Activated naive CD8-positive, alpha-beta T cell treated with anti-CD3 and anti-CD28 coated beads, Interleukin-2, amount 10 ng/mL, durations not matched to agents 7 days and 5 days (primary cell): ENCODE measurements around the gene OST4. TPM values are rescaled to one million over a fixed set of nuclear protein-coding genes. Genes with fewer than 3 reads are reported as not detected.
"Not testable (repeated sequence)": the region's sequence is repeated elsewhere in the genome, so short reads cannot be mapped to it uniquely, and the experiment has no call there.

Experiments used
- ATAC-seq: fragments of 150-1000 bp; cut with Tn5 transposase; one replicate; pipeline ENCODE4 v1.10.0; 2021; ENCODE audit warnings: low read depth, moderate library complexity
- POLR2A ChIA-PET: fragments of 350-600 bp; sonication (Branson Sonifier 250); formaldehyde crosslinking; loops from one replicate; lab custom pipeline; 2021; ENCODE audit warnings: antibody characterized with exemption; lab: Charles Lee
- DNase-seq: peaks from one replicate; pipeline ENCODE4 v3.0.0; 2021
- H3K27ac Mint-ChIP-seq: one replicate; pipeline ENCODE4 v1.8.0; 2022; ENCODE audit warnings: mild to moderate bottlenecking, mixed read lengths
- H3K27me3 Mint-ChIP-seq: one replicate; pipeline ENCODE4 v1.8.0; 2022; ENCODE audit warnings: mild to moderate bottlenecking, moderate library complexity, mixed read lengths
- H3K36me3 Mint-ChIP-seq: one replicate; pipeline ENCODE4 v1.8.0; 2021; ENCODE audit warnings: mild to moderate bottlenecking, mixed read lengths
- H3K4me1 Mint-ChIP-seq: one replicate; pipeline ENCODE4 v1.8.0; 2021; ENCODE audit warnings: mixed read lengths
- H3K4me3 Mint-ChIP-seq: one replicate; pipeline ENCODE4 v1.8.0; 2022; ENCODE audit warnings: mild to moderate bottlenecking, moderate library complexity, mixed read lengths
- H3K9me3 Mint-ChIP-seq: one replicate; pipeline ENCODE4 v1.8.0; 2021; ENCODE audit warnings: mixed read lengths
- total RNA-seq, 2 experiments: library from RNA; stranded (reverse); gene quantifications; one replicate each; pipeline ENCODE4 v1.2.3, GENCODE V29; 2021

The OST4 gene
- total RNA-seq, 2 experiments from 2014 or later, result 302 to 325 TPM

DNA sequence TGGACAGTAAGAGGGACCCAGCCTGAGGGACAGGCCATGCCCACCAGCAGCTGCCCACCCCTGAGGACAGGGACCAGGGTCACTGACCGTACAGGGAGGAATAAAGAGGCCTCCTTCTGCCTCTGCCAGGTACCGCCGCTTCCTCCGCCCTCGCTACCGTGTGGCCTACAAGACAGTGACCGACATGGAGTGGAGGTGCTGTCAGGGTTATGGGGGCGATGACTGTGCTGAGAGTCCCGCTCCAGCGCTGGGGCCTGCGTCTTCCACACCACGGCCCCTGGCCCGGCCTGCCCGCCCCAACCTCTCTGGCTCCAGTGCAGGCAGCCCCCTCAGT, 9.1 kb upstream of the OST4 start:
- Mint-ChIP-seq H3K4me3 (peak overlapping the region; percentile 82), H3K4me1 (peaks cover 39% of the 10 kb centered on the region), H3K9me3 (no peaks in the 10 kb centered on the region), H3K27me3 (no peaks in the 10 kb centered on the region), H3K36me3 (no peaks in the 10 kb centered on the region), H3K27ac (peak overlapping the region; percentile 98)
- DNase-seq (no peak), ATAC-seq (no peak)
- POLR2A ChIA-PET, result interaction anchor here (0.7 to 10.4 kb wide), 7 partner anchors 8 to 1328 kb away, joined by 3 to 113 read pairs (median 4); partner anchors contain the start of genes AGBL5 and OST4

DNA sequence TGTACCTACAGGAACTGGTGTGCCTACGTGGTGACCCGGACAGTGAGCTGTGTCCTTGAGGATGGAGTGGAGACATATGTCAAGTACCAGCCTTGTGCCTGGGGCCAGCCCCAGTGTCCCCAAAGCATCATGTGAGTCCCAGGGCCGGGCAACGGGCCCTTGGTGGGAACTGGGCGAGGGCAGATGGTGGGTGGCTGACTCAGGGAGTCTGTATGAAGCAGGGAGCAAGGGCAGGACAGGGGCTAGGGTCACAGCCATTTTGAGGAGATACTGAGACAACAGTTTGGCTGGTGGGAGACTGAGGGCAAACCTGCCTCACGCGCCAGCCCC, 8.7 kb upstream of the OST4 start:
- Mint-ChIP-seq H3K27me3 (no peaks in the 10 kb centered on the region), H3K9me3 (no peaks in the 10 kb centered on the region), H3K27ac (peak overlapping the region; percentile 56), H3K36me3 (no peaks in the 10 kb centered on the region), H3K4me3 (peak overlapping the region; percentile 35), H3K4me1 (peaks cover 39% of the 10 kb centered on the region)
- no peak for DNase-seq
- no peak for ATAC-seq
- POLR2A ChIA-PET, result interaction anchor here (10.4 kb wide), 1 partner anchor 7 kb away, joined by 113 read pairs; the partner anchor contains the start of gene OST4

DNA sequence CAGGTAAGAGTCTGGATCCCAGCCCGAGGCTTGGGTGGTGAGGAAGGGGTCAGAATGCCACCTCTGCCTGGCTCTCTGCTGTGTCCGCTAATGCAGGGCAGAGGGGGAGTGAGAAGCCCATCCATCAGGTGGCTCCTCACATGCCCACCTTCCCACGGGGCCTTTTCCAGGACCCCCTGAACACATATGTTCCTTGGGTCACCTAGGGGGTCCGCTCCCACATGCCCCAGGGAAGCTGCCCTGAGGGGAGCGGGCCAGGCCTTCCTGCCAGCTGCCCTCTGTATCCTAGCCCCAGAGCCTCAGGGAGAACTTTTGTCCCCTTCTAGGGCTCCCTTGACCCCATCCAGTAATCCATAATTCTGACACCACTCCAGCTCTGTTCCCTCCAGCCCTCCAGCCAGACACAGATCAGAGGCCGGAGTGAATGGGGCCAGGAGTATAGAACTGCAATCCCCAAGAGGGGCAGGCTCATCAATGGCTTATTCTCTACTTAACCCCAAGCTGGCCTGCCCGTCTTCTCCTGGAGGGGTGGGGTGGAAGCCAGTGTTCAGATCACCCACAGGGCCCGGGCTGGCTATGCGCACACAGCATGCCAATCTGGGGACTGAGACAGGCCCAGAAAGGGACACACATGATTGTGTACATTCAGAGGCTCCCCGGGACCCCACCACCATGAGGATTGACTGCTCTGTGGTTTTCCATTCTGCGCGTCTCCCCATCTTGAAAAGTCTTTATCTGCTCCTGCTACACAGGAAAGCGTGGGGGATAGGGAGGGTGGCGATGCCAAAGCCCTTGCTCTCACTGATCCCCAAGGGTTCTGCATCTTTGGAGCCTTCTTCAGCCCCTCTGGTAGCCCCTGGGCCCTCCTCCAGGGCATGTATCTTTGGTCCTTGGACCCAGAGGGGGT, 8.0 kb upstream of the OST4 start:
- DNase-seq, result no peak
- H3K36me3 Mint-ChIP-seq, result no peaks in the 10 kb centered on the region
- H3K4me1 Mint-ChIP-seq, result peaks cover 41% of the 10 kb centered on the region
- H3K27me3 Mint-ChIP-seq, result no peaks in the 10 kb centered on the region
- H3K4me3 Mint-ChIP-seq, result no peak overlapping the region
- no peak for ATAC-seq
- POLR2A ChIA-PET, result interaction anchor here (10.4 kb wide), 1 partner anchor 6 kb away, joined by 113 read pairs; the partner anchor contains the start of gene OST4
- peak overlapping the region; percentile 56 for H3K27ac Mint-ChIP-seq
- H3K9me3 Mint-ChIP-seq, result no peaks in the 10 kb centered on the region

DNA sequence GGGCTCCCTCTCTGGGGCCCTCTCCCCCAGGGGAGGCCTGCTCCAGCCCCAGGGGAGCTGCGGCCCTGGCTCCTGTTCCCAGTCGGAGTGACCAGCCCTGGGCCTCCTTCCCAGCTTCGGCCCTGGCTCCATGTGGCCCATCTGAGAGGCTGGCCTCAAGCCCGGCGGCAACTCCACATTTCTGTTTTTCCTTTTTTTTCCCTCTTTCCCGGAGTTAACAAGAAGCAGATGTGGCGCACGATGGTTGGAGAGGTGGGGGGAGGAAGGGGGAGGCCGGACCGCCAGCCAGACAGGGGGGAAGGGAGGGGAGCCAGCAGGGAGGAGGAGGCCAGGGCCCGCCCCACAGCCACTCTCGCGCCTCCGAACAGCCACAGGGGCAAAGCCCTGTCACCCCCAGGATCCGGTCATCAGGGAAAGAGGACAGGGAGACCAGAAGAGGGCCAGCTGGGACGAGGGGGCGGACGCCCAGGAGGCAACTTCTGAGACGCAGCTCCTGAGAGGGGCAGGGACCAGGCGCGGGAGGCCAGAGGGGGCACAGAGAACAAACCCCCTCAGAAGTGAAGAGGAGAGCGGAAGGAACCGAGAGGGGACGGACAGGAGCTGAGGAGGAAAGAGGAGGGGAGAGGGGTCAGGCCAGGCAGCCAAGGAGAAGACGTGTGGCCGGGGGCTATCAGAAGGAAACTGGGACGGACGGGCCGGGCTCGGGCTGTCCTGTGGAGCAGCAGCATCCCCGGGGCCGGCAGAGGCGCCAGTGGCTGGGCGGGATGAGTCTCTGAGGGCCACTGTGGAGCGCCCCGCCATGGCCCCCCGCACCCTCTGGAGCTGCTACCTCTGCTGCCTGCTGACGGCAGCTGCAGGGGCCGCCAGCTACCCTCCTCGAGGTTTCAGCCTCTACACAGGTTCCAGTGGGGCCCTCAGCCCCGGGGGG, 7.1 kb upstream of the OST4 start, which contains the start of gene EMILIN1:
Gene EMILIN1 (plus strand): TSS at position 349 of the 928 bp plus-strand sequence. CDS start 451 bp downstream, at position 800.
- POLR2A ChIA-PET, result interaction anchor here (0.7 to 1.9 kb wide), 2 partner anchors 10 to 27 kb away, joined by 3 to 7 read pairs; partner anchors contain the start of gene AGBL5
- no peaks in the 10 kb centered on the region for H3K9me3 Mint-ChIP-seq

GRCh38 chr2:27077231-27077630, 5.8 kb upstream of the OST4 start:
- POLR2A ChIA-PET, result interaction anchor here (0.9 to 1.9 kb wide), 3 partner anchors 8 to 26 kb away, joined by 3 to 7 read pairs (median 5); partner anchors contain the start of gene AGBL5
- H3K27me3 Mint-ChIP-seq, result no peaks in the 10 kb centered on the region
- no peak overlapping the region for H3K4me3 Mint-ChIP-seq
- DNase-seq (no peak), ATAC-seq (no peak)
- no peaks in the 10 kb centered on the region for H3K9me3 Mint-ChIP-seq
- no peak overlapping the region for H3K27ac Mint-ChIP-seq
- H3K4me1 Mint-ChIP-seq, result peaks cover 50% of the 10 kb centered on the region
- H3K36me3 Mint-ChIP-seq, result peaks cover 3% of the 10 kb centered on the region

More for the DNA sequence above, 7.1 kb upstream of the OST4 start, which contains the start of gene EMILIN1:
- ATAC-seq (no peak), DNase-seq (no peak)
- peak within 1 kb of the TSS; percentile 64 for H3K27ac Mint-ChIP-seq
- H3K4me3 Mint-ChIP-seq, result no peak within 1 kb of the TSS
- peaks cover 3% of the 10 kb centered on the region for H3K36me3 Mint-ChIP-seq
- H3K27me3 Mint-ChIP-seq, result no peaks in the 10 kb centered on the region
- H3K4me1 Mint-ChIP-seq, result peaks cover 41% of the 10 kb centered on the region

GRCh38 chr2:27076323-27076722, 4.9 kb upstream of the OST4 start:
- POLR2A ChIA-PET, result interaction anchor here (0.9 to 1.9 kb wide), 3 partner anchors 9 to 25 kb away, joined by 3 to 7 read pairs (median 5); partner anchors contain the start of gene AGBL5
- peak overlapping the region; percentile 15 for H3K27ac Mint-ChIP-seq
- no peak overlapping the region for H3K4me3 Mint-ChIP-seq

GRCh38 chr2:27075566-27075871, 4.1 kb upstream of the OST4 start:
- not testable (repeated sequence) for DNase-seq, ATAC-seq, H3K9me3 Mint-ChIP-seq, H3K27me3 Mint-ChIP-seq, H3K36me3 Mint-ChIP-seq
- Mint-ChIP-seq H3K4me3 (peak overlapping the region; percentile 61), H3K27ac (peak overlapping the region; percentile 84), H3K4me1 (peaks cover 44% of the 10 kb centered on the region)
- POLR2A ChIA-PET, result interaction anchor here (5.2 to 6.0 kb wide), 2 partner anchors 9 to 24 kb away, joined by 92 to 113 read pairs; partner anchors contain the start of genes AGBL5 and KHK

More at GRCh38 chr2:27076323-27076722, 4.9 kb upstream of the OST4 start:
- H3K27me3 Mint-ChIP-seq, result no peaks in the 10 kb centered on the region
- peaks cover 3% of the 10 kb centered on the region for H3K36me3 Mint-ChIP-seq
- ATAC-seq (no peak), DNase-seq (no peak)
- peaks cover 48% of the 10 kb centered on the region for H3K4me1 Mint-ChIP-seq
- H3K9me3 Mint-ChIP-seq, result no peaks in the 10 kb centered on the region

DNA sequence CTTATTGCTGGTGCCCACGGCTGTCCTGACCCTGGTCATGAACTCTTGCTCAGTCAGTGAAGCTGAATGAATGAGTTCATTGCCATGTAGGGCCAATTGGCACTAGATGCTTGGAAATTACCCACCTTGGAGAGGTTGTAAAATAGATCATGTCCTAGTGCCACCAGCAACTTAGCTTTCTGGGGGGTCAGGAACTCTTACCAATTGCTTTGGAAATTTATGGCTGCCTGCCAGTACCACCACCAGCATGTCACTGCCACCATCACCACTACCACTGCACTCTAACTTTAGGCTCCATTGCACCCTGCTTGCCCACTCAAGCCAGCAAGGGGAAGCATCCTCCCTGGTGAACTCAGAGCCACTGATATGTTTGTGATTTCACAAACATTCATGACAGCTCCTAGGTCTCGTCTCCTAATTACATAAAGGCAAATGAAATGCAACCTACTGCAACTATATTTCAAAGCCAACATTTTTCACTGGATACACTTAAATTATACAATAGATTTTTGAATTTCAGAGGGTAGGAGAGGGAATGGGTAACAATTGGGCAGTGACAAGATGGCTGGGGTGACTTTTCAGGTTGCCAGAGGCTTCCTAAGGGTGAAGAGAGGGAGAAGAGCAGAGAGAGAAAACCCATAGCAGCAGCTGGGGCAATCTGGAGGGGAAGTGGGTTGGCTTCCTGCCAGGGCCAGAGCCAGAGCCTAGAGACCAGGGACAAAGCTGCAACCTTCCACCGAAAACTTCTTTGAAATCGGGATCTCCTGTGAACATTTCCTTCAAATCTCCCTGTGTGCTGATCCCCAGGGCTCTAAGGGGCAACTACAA, 3.5 kb upstream of the OST4 start:
- POLR2A ChIA-PET, result interaction anchor here (0.5 to 6.0 kb wide), 4 partner anchors 9 to 137 kb away, joined by 3 to 113 read pairs (median 48); partner anchors contain the start of genes AGBL5, ATRAID, KHK and SLC5A6

GRCh38 chr2:27073782-27074181, 2.3 kb upstream of the OST4 start:
- POLR2A ChIA-PET, result interaction anchor here (5.2 to 6.0 kb wide), 2 partner anchors 10 to 22 kb away, joined by 92 to 113 read pairs; partner anchors contain the start of genes AGBL5 and KHK
- H3K27ac Mint-ChIP-seq, result peak overlapping the region; percentile 86
- no peaks in the 10 kb centered on the region for H3K9me3 Mint-ChIP-seq
- H3K36me3 Mint-ChIP-seq, result peaks cover 8% of the 10 kb centered on the region
- DNase-seq, result no peak
- no peaks in the 10 kb centered on the region for H3K27me3 Mint-ChIP-seq
- H3K4me3 Mint-ChIP-seq, result peak overlapping the region; percentile 5
- ATAC-seq, result no peak
- H3K4me1 Mint-ChIP-seq, result peaks cover 55% of the 10 kb centered on the region

More for the DNA sequence above, 3.5 kb upstream of the OST4 start:
- DNase-seq (peak; percentile 61), ATAC-seq (no peak)
- Mint-ChIP-seq H3K4me3 (peak overlapping the region; percentile 61), H3K27me3 (no peaks in the 10 kb centered on the region), H3K4me1 (peaks cover 46% of the 10 kb centered on the region), H3K9me3 (no peaks in the 10 kb centered on the region), H3K36me3 (peaks cover 4% of the 10 kb centered on the region), H3K27ac (peak overlapping the region; percentile 84)

- no peaks in the 10 kb centered on the region for H3K27me3 Mint-ChIP-seq
- peaks cover 58% of the 10 kb centered on the region for H3K4me1 Mint-ChIP-seq
- no peaks in the 10 kb centered on the region for H3K9me3 Mint-ChIP-seq
- peaks cover 8% of the 10 kb centered on the region for H3K36me3 Mint-ChIP-seq
- peak overlapping the region; percentile 60 for H3K27ac Mint-ChIP-seq
- ATAC-seq (no peak), DNase-seq (no peak)
- POLR2A ChIA-PET, result interaction anchor here (5.2 to 6.0 kb wide), 2 partner anchors 11 to 21 kb away, joined by 92 to 113 read pairs; partner anchors contain the start of genes AGBL5 and KHK
- H3K4me3 Mint-ChIP-seq, result peak overlapping the region; percentile 84
Observed at GRCh38 chr2:27072920-27073319, 1.5 kb upstream of the OST4 start.

GRCh38 chr2:27071990-27072830, 756 bp upstream of the OST4 start:
- Mint-ChIP-seq H3K27ac (peak overlapping the region; percentile 90), H3K9me3 (no peaks in the 10 kb centered on the region), H3K27me3 (no peaks in the 10 kb centered on the region), H3K36me3 (peaks cover 8% of the 10 kb centered on the region), H3K4me1 (peaks cover 55% of the 10 kb centered on the region), H3K4me3 (peak overlapping the region; percentile 84)
- peak; percentile 46 for ATAC-seq
- POLR2A ChIA-PET, result interaction anchor here (1.0 to 6.0 kb wide), 7 partner anchors 12 to 133 kb away, joined by 3 to 113 read pairs (median 5); partner anchors contain the start of genes AGBL5 and KHK
- DNase-seq, result peak; percentile 40
